ENCODE results near the gene RIPK4. TPM values are rescaled to one million over a fixed set of nuclear protein-coding genes. Genes with fewer than 3 reads are reported as not detected.

The RIPK4 gene
- total and polyA plus RNA-seq, 4 donors, result 4.7 to 22.6 (median 8.5) TPM

DNA sequence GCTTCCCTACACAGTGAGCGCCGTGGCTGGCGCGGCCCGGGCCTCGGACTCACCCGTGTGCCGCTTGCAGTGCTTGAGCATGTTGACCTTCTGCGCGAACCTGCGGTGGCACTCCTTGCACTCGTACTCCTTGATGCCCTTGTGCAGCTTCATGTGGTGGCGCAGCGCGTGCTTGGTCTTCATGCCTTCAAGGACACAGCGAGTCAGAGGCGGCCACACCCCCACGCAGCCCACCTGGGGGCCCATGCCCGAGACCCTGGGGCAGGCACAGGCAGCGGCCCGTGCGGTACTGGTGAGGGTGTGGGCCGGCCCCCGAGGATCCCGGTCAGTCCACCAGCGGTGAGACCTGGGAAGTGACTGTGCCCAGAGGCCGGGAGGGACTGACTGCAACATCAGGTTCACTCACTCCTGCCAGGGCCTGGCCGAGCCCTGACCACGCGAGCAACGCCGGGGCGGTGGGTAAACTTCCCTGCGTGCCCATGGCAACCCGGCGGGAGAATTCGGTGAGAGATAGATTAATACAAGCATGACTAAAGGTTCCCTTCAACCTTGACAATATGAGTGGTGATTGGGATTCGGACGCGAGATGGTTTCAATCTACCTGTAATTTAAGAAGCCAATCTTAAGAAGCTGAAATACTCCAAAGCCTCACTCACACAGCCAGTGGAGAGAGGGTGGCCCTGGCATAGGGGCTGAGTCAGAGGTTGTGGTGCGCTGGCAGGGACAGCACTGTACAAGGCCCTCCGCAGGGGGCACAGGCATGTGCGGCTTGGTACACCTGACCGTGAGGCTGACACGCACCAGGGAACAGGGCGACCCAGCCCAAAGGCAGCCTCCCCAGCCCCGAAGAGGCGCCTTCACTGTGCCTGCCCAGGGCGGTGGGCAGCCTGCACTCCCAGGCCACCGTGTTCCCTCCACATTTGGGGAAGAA lies 49.1 kb upstream of the RIPK4 start:
- H3K4me1 ChIP-seq (ENCODE audit: control insufficient read depth in 4 of 4, insufficient read depth in 4 of 4, low read length in 3 of 4), result no peaks in the 10 kb centered on the region
- TF ChIP-seq, protein P1, sequence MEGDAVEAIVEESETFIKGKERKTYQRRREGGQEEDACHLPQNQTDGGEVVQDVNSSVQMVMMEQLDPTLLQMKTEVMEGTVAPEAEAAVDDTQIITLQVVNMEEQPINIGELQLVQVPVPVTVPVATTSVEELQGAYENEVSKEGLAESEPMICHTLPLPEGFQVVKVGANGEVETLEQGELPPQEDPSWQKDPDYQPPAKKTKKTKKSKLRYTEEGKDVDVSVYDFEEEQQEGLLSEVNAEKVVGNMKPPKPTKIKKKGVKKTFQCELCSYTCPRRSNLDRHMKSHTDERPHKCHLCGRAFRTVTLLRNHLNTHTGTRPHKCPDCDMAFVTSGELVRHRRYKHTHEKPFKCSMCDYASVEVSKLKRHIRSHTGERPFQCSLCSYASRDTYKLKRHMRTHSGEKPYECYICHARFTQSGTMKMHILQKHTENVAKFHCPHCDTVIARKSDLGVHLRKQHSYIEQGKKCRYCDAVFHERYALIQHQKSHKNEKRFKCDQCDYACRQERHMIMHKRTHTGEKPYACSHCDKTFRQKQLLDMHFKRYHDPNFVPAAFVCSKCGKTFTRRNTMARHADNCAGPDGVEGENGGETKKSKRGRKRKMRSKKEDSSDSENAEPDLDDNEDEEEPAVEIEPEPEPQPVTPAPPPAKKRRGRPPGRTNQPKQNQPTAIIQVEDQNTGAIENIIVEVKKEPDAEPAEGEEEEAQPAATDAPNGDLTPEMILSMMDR (IDR thresholded peaks at IDR 0.05; ENCODE audit: low read depth, low read length, missing input control), result no peak
- TF ChIP-seq FOXA2 (IDR thresholded peaks at IDR 0.05) (no peak), RXRA (IDR thresholded peaks at IDR 0.05) (no peak), NR2F2 (IDR thresholded peaks at IDR 0.05) (no peak), RAD21 (IDR thresholded peaks at IDR 0.05) (no peak), SP1 (IDR thresholded peaks at IDR 0.05) (no peak), GABPA (IDR thresholded peaks at IDR 0.05 in 1 of 2, conservative IDR thresholded peaks at IDR 0.05 in 1 of 2) (no peak), HNF4A (conservative IDR thresholded peaks at IDR 0.05) (no peak), HNF4G (IDR thresholded peaks at IDR 0.05) (no peak), FOXA1 (IDR thresholded peaks at IDR 0.05) (no peak), YY1 (IDR thresholded peaks at IDR 0.05) (no peak), TAF1 (conservative IDR thresholded peaks at IDR 0.05) (no peak), EGR1 (IDR thresholded peaks at IDR 0.05; ENCODE audit: low read depth in 2 of 2) (no peak), JUND (IDR thresholded peaks at IDR 0.05) (no peak)
- TF ChIP-seq, protein P2, sequence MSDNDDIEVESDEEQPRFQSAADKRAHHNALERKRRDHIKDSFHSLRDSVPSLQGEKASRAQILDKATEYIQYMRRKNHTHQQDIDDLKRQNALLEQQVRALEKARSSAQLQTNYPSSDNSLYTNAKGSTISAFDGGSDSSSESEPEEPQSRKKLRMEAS (IDR thresholded peaks at IDR 0.05), result no peak
- TF ChIP-seq, protein P3, sequence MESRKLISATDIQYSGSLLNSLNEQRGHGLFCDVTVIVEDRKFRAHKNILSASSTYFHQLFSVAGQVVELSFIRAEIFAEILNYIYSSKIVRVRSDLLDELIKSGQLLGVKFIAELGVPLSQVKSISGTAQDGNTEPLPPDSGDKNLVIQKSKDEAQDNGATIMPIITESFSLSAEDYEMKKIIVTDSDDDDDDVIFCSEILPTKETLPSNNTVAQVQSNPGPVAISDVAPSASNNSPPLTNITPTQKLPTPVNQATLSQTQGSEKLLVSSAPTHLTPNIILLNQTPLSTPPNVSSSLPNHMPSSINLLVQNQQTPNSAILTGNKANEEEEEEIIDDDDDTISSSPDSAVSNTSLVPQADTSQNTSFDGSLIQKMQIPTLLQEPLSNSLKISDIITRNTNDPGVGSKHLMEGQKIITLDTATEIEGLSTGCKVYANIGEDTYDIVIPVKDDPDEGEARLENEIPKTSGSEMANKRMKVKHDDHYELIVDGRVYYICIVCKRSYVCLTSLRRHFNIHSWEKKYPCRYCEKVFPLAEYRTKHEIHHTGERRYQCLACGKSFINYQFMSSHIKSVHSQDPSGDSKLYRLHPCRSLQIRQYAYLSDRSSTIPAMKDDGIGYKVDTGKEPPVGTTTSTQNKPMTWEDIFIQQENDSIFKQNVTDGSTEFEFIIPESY (IDR thresholded peaks at IDR 0.05), result no peak
- TF ChIP-seq, protein P4, sequence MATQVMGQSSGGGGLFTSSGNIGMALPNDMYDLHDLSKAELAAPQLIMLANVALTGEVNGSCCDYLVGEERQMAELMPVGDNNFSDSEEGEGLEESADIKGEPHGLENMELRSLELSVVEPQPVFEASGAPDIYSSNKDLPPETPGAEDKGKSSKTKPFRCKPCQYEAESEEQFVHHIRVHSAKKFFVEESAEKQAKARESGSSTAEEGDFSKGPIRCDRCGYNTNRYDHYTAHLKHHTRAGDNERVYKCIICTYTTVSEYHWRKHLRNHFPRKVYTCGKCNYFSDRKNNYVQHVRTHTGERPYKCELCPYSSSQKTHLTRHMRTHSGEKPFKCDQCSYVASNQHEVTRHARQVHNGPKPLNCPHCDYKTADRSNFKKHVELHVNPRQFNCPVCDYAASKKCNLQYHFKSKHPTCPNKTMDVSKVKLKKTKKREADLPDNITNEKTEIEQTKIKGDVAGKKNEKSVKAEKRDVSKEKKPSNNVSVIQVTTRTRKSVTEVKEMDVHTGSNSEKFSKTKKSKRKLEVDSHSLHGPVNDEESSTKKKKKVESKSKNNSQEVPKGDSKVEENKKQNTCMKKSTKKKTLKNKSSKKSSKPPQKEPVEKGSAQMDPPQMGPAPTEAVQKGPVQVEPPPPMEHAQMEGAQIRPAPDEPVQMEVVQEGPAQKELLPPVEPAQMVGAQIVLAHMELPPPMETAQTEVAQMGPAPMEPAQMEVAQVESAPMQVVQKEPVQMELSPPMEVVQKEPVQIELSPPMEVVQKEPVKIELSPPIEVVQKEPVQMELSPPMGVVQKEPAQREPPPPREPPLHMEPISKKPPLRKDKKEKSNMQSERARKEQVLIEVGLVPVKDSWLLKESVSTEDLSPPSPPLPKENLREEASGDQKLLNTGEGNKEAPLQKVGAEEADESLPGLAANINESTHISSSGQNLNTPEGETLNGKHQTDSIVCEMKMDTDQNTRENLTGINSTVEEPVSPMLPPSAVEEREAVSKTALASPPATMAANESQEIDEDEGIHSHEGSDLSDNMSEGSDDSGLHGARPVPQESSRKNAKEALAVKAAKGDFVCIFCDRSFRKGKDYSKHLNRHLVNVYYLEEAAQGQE (IDR thresholded peaks at IDR 0.05), result no peak
- TF ChIP-seq, protein P5, sequence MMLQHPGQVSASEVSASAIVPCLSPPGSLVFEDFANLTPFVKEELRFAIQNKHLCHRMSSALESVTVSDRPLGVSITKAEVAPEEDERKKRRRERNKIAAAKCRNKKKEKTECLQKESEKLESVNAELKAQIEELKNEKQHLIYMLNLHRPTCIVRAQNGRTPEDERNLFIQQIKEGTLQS (IDR thresholded peaks at IDR 0.05), result no peak
- H3K9ac ChIP-seq (ENCODE audit: low read depth in 1 of 2, low read length in 2 of 2), result no peak overlapping the region
- no peaks in the 10 kb centered on the region for H3K27me3 ChIP-seq (ENCODE audit: control insufficient read depth in 4 of 4, insufficient read depth in 4 of 4, low read length in 3 of 4)
- no peak for DNase-seq (ENCODE audit: low spot score)
- WGBS, result 94% methylated on average over 50 of the region's 50 CpGs
- H3K36me3 ChIP-seq (ENCODE audit: control insufficient read depth in 4 of 4, insufficient read depth in 3 of 4, low read depth in 1 of 4, low read length in 3 of 4), result peaks cover 0 to 11% (median 7%) of the 10 kb centered on the region in 4 donors
- H3K9me3 ChIP-seq (ENCODE audit: control insufficient read depth in 4 of 4, low read length in 3 of 4), result no peaks in the 10 kb centered on the region
- no peak overlapping the region for H3K4me3 ChIP-seq (ENCODE audit: low read depth in 1 of 3, low read length in 3 of 3)
- no peak overlapping the region for H3K27ac ChIP-seq (ENCODE audit: low read depth in 1 of 2, low read length in 2 of 2)
